ENCODE data around the gene SPOCK1.

SPOCK1 gene

DNA sequence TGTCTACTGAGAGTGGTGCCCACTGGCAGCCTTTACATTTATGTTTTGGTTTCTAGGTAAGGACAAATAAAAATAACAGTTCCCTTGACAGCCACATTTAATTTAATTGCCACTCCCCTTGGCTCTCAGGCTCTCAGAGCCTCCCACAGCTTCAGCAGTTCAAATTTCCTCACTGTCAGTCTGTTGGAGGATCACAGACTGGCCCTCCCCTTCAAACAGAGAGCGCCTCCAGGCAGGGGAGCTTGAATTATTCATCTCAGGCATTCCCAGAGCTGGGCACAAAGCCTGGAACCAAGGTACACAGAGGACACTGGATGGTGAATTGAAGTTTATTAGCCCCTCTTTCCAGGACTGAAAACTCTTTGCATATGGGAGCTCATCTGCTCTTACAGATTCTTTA, 407.7 kb downstream of the SPOCK1 start:
- no peak for DNase-seq

GRCh38 chr5:137090721-137091120, 408.4 kb downstream of the SPOCK1 start:
- no peak for DNase-seq

GRCh38 chr5:137090151-137090550, 409.0 kb downstream of the SPOCK1 start:
- DNase-seq: no peak

DNA sequence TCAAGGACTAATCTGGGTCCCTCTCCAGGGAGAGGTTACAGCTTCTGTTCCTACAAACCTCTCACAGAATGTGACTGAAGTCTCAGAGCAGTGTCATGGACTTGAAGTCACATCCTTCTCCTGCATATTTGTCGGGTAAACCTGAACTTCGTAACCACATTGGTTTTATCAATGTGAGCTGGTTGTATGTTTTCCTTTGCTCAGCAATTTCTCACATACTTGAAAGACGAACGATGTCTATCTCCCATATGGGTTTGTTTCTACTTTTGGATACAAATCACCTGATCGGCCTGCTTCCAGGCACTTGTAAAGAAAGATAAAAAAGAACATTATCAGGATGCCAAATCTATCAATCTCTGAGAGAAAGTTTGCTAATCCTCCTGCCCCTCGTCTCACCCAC, 411.0 kb downstream of the SPOCK1 start:
- DNase-seq: no peak

DNA sequence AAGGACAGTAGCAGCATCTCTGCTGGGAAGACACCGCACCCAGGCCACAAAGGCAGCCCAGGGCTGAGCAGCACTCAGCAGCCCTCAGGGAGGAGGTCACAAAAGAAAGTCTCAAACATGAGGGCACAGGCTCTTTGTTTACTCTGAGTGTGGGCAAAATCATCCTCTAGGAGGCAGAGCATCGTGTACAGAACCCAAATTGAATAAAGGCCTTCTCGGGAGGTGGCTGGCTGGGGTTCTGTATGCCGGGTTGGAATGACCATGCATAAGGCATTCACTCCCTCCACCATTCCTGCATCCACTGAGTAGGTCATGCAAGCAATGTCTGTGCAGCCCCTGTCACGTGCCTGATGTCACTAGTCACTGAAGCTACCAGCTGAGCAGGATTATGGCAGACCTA, 412.8 kb downstream of the SPOCK1 start:
- DNase-seq: no peak

GRCh38 chr5:137085206-137085605, 413.9 kb downstream of the SPOCK1 start:
- no peak for DNase-seq

DNA sequence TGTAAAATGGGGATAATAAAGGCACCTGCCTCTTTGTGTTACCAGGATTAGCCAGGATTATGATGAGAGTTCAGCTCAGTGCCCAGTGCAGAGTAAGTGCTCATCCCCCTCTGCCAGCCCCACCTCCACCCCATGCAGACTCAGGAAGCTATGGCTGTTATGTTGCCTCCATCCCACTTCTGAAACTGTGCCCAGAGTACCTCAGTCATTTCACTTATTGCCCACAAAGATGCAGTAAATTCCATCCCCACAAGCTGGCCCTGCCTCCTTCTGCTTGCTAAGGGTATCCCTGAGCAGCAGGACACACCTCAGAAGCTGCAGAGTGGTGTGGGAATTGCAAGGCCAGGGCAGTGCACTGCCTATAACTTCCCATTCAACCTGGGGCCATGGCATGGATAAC, 415.1 kb downstream of the SPOCK1 start:
- no peak for DNase-seq

GRCh38 chr5:137082951-137083350, 416.2 kb downstream of the SPOCK1 start:
- DNase-seq: no peak

GRCh38 chr5:137078171-137078665, 420.9 kb downstream of the SPOCK1 start:
- no peak for DNase-seq

- DNase-seq: no peak
Observed at GRCh38 chr5:137075163-137075970, 423.8 kb downstream of the SPOCK1 start.

GRCh38 chr5:137073189-137073588, 425.9 kb downstream of the SPOCK1 start:
- no peak for DNase-seq

- DNase-seq: no peak
Observed at GRCh38 chr5:137072361-137073115, 426.6 kb downstream of the SPOCK1 start.

- no peak for DNase-seq
Observed at GRCh38 chr5:137071931-137072330, 427.2 kb downstream of the SPOCK1 start.

DNA sequence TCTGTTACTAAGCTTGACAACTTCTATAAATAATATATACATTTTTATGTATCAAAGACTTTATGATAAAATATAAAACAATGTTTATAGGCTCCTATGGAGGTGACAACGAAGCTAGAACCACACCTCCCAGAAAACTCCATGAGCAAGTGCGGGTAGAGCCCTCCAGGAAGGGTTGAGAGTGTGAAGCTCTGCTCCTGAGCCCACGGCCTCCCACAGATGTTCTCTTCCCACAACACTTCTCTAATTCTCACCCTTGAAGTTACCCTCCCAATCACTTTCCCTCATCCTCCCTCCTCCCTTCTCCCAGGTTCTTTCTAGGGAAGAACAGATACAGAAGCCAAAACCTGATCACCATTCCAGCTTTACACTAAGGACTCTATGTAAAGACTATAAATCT, 427.6 kb downstream of the SPOCK1 start:
- DNase-seq: no peak

DNA sequence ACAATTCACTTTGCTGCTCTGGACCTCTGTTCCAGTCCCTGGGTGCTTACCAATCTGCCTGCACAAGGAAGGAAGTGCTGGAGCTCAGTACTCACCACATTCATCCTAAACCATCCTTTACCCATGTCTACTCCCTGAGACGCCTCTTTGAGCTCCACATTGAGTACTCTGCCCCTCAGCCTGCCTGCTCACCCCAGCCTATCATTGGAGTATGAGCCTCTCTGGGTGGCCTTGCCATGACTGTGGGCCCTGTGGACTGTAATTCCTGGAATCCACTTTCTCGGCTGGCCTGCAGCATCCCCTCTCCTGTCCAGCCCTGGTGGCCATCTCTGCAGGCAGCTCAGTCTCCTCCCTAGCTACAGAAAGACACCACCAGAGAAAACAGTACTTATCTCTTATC, 428.6 kb downstream of the SPOCK1 start:
- DNase-seq: no peak

DNA sequence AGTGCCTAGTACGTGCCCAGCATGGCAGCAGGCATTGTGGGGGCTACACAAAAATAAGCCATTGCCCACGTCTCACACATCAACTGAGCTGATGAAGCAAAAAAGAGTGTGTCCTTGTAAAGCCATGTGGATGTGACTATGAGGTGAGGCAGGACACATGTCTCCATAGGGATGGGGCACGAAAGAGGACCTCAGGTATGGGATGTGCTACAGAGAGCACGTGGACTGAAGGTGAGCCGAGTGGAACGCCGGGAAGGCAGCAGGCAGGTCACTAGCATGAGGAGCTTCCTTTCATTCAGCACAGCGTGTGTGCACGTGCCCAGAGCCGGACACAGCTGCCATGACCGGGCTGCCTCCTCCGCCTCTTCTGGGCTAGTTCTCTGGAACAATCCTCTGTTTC, 429.8 kb downstream of the SPOCK1 start:
- DNase-seq: no peak

GRCh38 chr5:137061382-137061781, 437.7 kb downstream of the SPOCK1 start:
- no peak for DNase-seq

DNA sequence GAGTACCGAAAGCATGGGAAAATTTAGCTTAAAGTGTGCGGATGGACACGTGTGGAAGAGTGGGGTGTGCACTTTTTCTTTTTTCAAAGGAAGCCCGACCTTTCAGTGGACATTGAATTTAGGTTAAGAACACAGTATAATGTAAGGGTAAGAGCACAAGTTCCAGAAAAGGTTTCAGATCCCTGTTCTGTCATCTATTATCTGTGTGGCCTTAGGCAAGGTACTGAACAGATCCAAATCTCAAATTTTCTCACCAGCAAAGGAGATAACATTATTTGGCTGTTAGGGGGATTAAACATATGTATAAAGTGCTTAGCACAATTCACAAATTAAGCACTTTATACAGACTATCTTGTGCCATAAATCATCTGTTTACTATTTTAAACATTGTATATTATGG, 441.0 kb downstream of the SPOCK1 start:
- no peak for DNase-seq

- DNase-seq: no peak
Observed at GRCh38 chr5:137056676-137057075, 442.4 kb downstream of the SPOCK1 start.

DNA sequence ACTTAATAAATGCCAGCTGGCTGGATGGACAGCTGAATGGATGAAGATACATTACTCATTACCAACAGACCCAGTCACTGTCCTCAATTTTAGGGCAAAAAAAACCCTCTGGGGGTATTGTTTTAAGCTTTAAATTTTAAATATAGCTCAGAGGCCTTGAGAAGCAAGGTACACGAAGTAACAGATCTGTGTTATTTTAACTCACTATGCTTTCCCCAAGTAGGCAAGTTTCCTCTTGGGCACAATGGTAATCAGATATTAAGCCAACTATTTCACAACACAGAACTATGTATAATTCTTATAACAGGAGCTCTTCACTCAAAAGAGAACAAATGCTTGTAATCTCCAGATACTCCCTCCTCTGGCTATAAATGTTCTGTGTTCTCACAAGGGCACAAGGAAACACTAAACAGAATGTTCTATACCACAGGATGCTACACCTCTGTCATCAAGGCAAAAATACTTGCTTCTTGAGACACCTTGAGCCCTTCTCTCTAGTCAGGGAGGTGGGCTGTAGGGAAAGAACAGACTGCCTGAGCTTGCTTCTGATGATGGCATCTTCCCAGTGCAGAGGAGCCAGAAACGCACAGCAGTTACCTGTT, 443.8 kb downstream of the SPOCK1 start:
- DNase-seq: no peak

DNA sequence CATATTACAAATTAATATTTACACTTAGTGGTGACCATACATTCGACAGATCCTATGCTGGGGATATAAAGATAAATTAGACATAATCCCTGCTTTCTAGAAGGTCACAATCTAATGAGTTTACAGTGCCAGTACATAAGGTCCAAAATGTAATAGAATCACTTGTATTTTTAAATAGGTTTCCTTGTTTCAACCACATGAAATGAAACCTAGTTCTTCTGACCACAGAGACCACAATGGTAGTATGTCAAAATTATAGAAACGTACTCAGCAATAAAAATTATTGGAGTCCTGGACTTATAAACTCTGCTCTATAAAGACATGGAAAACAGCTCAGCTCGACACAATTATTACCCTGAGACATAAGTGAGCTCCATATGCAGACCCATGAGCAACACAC, 444.3 kb downstream of the SPOCK1 start:
- DNase-seq: no peak

DNA sequence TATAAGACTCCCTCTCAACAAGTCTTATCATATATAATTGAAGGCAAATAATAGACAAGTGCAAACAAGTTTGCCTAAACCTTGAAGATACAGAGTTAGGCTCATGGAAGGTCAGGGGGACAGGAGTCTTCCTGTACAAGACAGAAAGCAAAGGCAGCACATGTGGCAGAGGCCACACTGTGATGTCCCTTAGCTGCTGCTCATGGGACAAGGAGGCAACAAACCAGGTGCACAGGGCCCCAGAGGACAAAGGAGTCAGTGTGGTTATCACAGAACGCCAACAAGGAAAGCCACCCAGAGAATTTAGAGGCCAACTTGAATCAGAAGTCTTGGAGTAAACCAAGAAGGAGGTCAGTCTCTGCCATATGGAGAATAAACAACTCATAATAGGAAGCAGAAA, 444.8 kb downstream of the SPOCK1 start:
- no peak for DNase-seq

- DNase-seq: no peak
Observed at GRCh38 chr5:137051161-137051560, 448.0 kb downstream of the SPOCK1 start.
